Endothelial cell (in vitro differentiated cells): ENCODE measurements around the gene KRTAP5-11. TPM values are rescaled to one million over a fixed set of nuclear protein-coding genes. Genes with fewer than 3 reads are reported as not detected.

ENCODE experiments used
- DNase-seq: peaks from one replicate; pipeline ENCODE4 v3.0.0; 2021; ENCODE audit warnings: low spot score
- H3K27ac Mint-ChIP-seq: one replicate; pipeline ENCODE4 v1.8.0; 2021; ENCODE audit warnings: mixed read lengths, inconsistent platforms; ENCODE audit not compliant: unreplicated experiment
- H3K27me3 Mint-ChIP-seq: one replicate; pipeline ENCODE4 v1.8.0; 2021; ENCODE audit warnings: mild to moderate bottlenecking, moderate library complexity, mixed read lengths, inconsistent platforms; ENCODE audit not compliant: unreplicated experiment
- H3K36me3 Mint-ChIP-seq: one replicate; pipeline ENCODE4 v1.8.0; 2021; ENCODE audit warnings: mild to moderate bottlenecking, low read depth, mixed read lengths, inconsistent platforms; ENCODE audit not compliant: unreplicated experiment
- H3K4me1 Mint-ChIP-seq: one replicate; pipeline ENCODE4 v1.8.0; 2021; ENCODE audit warnings: mild to moderate bottlenecking, mixed read lengths, inconsistent platforms; ENCODE audit not compliant: unreplicated experiment
- H3K4me3 Mint-ChIP-seq: one replicate; pipeline ENCODE4 v1.8.0; 2021; ENCODE audit warnings: mild to moderate bottlenecking, mixed read lengths, inconsistent platforms; ENCODE audit not compliant: unreplicated experiment
- H3K9me3 Mint-ChIP-seq: one replicate; pipeline ENCODE4 v1.8.0; 2021; ENCODE audit warnings: mixed read lengths, inconsistent platforms; ENCODE audit not compliant: unreplicated experiment
- total RNA-seq: library from RNA; stranded (reverse); fragmentation: NEBNext Ultra II Directional; extraction: Animal tissue kit (Norgen Biotek cat#: 25700); gene quantifications from one replicate; pipeline ENCODE4 v1.2.1, GENCODE V29; 2021; ENCODE audit not compliant: unreplicated experiment
- TF ChIP-seq, protein P1 (sequence below): fragments of 200-600 bp; sonication (generic); IDR thresholded peaks from one replicate; pipeline ENCODE4 v1.5.0; 2021; ENCODE audit warnings: antibody characterized with exemption; ENCODE audit not compliant: unreplicated experiment

KRTAP5-11 gene
- total RNA-seq, 1 donor from 2014 or later: not detected

DNA sequence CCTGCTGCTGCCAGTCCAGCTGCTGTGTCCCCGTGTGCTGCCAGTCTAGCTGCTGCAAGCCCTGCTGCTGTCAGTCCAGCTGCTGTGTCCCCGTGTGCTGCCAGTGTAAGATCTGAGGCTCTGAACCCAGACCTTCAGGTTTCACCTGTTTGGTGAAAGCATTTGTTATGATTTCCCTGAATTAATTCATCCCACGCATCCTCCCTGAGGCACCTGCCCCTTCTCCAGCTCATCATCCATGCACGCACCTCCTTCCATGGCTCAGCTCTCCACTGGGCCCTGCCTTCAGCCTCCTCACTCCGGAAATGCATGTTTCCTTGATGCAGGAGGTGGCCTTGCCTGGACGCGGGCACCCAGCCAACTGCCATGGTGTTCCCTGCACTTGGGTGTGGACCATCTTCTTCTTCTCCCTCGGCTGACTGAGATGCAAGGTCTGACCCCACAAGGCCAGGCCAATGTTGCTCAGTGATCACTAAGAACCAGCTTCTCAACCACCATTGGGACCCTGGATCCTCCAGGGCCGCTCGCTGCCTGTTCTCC, 16.5 kb downstream of the KRTAP5-11 start:
- Mint-ChIP-seq H3K27ac (no peak overlapping the region), H3K9me3 (no peaks in the 10 kb centered on the region), H3K36me3 (no peaks in the 10 kb centered on the region), H3K4me3 (no peak overlapping the region), H3K4me1 (peaks cover 22% of the 10 kb centered on the region), H3K27me3 (peaks cover 7% of the 10 kb centered on the region)
- TF ChIP-seq, protein P1, sequence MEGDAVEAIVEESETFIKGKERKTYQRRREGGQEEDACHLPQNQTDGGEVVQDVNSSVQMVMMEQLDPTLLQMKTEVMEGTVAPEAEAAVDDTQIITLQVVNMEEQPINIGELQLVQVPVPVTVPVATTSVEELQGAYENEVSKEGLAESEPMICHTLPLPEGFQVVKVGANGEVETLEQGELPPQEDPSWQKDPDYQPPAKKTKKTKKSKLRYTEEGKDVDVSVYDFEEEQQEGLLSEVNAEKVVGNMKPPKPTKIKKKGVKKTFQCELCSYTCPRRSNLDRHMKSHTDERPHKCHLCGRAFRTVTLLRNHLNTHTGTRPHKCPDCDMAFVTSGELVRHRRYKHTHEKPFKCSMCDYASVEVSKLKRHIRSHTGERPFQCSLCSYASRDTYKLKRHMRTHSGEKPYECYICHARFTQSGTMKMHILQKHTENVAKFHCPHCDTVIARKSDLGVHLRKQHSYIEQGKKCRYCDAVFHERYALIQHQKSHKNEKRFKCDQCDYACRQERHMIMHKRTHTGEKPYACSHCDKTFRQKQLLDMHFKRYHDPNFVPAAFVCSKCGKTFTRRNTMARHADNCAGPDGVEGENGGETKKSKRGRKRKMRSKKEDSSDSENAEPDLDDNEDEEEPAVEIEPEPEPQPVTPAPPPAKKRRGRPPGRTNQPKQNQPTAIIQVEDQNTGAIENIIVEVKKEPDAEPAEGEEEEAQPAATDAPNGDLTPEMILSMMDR: no peak
- DNase-seq: no peak

DNA sequence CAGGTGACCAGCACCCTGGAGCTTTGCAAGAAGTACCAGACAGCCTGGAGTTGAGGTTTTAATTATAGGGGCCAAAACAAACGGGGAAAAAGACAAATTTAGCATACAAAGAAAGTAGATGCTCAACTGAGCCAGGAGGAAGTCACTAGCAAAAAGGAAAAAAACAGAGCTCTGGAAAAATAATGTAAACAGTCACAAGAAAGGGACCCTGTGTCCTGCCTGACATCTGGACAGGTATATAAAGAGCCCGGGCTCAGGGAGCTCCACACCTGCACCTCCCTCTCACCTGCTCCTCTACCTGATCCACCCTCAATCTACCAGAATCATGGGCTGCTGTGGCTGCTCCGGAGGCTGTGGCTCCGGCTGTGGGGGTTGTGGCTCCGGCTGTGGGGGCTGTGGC, 17.4 kb downstream of the KRTAP5-11 start, which contains the start of gene KRTAP5-10:
TSS of gene KRTAP5-10 (plus strand) at position 301 of the 400 bp plus-strand sequence. CDS start at position 326, 25 bp downstream.
- Mint-ChIP-seq H3K27ac (no peak within 1 kb of the TSS), H3K36me3 (no peaks in the 10 kb centered on the region), H3K27me3 (peaks cover 7% of the 10 kb centered on the region), H3K9me3 (no peaks in the 10 kb centered on the region), H3K4me1 (peaks cover 22% of the 10 kb centered on the region), H3K4me3 (no peak within 1 kb of the TSS)
- DNase-seq: no peak
- TF ChIP-seq, protein P1: no peak

DNA sequence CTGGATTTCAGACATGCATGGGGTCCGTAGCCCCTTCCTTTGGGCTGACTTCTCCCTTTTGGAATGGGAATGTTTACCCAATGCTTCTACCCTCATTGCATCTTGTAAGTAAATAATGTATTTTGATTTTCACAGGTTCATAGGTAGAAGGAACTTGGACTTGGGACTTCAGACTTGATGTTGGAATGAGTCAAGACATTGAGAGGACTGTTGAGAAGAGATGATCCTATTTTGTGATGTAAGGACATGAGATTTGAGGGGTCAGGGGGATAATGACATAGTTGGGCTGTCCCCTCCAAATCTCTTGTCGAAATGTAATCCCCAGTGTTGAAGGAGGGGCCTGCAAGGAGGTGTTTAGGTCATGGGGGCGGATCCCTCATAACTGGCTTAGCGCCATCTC, 18.2 kb downstream of the KRTAP5-11 start:
- Mint-ChIP-seq H3K27me3 (peaks cover 7% of the 10 kb centered on the region), H3K27ac (no peak overlapping the region), H3K4me3 (no peak overlapping the region), H3K36me3 (no peaks in the 10 kb centered on the region), H3K4me1 (peaks cover 22% of the 10 kb centered on the region), H3K9me3 (no peaks in the 10 kb centered on the region)
- no peak for DNase-seq
- TF ChIP-seq, protein P1: no peak

DNA sequence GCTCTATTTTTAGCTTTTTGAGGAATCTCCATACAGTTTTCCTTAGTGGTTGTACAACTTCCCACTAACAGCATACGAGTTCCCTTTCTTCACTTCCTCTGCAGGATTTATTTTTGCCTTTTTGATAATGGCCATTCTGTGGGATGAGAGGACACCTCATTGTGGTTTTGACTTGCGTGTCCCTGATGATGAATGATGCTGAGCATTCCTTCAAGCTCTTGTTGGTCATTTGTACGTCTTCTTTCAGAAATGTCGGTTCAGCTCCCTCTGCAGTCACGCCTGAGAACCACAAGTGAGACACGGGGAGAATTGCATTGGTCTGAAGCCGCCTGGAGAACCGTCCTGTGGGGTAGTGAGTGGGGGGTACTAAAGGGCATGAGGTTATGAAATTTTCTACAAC, 19.3 kb downstream of the KRTAP5-11 start:
- Mint-ChIP-seq H3K27me3 (peaks cover 7% of the 10 kb centered on the region), H3K4me3 (no peak overlapping the region), H3K9me3 (no peaks in the 10 kb centered on the region), H3K4me1 (peaks cover 22% of the 10 kb centered on the region), H3K36me3 (no peaks in the 10 kb centered on the region), H3K27ac (no peak overlapping the region)
- TF ChIP-seq, protein P1: peak; percentile 33
- peak; percentile 59 for DNase-seq

DNA sequence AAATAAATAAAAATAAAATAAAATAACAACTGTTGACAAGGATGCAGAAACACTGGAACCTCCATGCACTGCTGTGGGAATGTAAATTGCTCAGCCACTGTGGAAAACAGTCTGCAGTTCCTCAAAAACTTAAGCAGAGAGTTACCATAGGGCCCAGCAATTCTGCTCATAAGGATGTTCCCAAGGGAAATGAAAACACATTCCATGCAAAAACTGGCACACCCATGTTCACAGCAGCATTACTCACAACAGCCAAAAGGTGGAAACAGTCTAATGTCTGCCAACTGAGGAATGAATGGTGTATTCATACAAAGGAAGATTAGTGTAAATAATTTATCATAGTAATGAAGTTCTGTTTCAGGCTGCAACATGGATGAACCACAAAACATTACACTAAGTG, 20.6 kb downstream of the KRTAP5-11 start:
- Mint-ChIP-seq H3K4me1 (peaks cover 16% of the 10 kb centered on the region), H3K9me3 (no peaks in the 10 kb centered on the region), H3K27ac (no peak overlapping the region), H3K4me3 (no peak overlapping the region), H3K27me3 (peaks cover 7% of the 10 kb centered on the region), H3K36me3 (no peaks in the 10 kb centered on the region)
- DNase-seq: no peak
- TF ChIP-seq, protein P1: no peak
